Measurements from ENCODE around the gene MAGI2.

DNA sequence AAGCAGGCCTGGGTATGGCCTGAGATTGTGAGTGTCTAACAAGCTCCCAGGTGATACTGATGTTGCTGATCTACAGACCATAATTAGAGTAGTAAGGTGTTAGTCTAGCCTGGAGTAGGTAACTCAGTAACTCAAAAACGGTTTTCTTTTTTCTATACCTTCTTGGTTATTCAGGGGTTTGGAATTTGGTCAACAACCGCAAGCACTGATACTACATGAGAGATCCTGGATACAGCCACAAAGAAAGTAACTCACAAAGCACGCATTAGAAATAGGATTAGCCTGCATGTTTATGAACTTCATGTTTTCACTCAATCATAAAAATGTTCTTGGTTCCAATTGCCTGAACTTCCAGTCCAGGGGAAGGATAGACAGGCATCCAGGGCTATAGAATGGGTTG, 803.5 kb downstream of the MAGI2 start:
- TF ChIP-seq POLR2A (IDR thresholded peaks at IDR 0.05; ENCODE audit: low read length): no peak
- TF ChIP-seq GATA1 (IDR thresholded peaks at IDR 0.05; ENCODE audit: low read depth, low read length): no peak
